Anterior cingulate cortex (tissue), 58 donors: ENCODE data around the gene ATXN7L1.
"Not testable (repeated sequence)": the region's sequence is repeated elsewhere in the genome, so short reads cannot be mapped to it uniquely, and the experiment has no call there.

ENCODE experiments used
- DNase-seq, 58 donors: peaks; one replicate each; lab custom pipeline; 2025; lab: John Stamatoyannopoulos, UW

ATXN7L1 gene

GRCh38 chr7:105600720-105601550 is 275.5 kb downstream of the ATXN7L1 start:
- DNase-seq = no peak

- DNase-seq = no peak
Measured at GRCh38 chr7:105599551-105599950, 276.8 kb downstream of the ATXN7L1 start.

GRCh38 chr7:105599080-105599479 is 277.3 kb downstream of the ATXN7L1 start:
- DNase-seq = not testable (repeated sequence)

GRCh38 chr7:105596866-105597265 is 279.5 kb downstream of the ATXN7L1 start:
- no peak for DNase-seq

- DNase-seq = peak in 1 of 58 donors; percentile 8
Measured at GRCh38 chr7:105594034-105594433, 282.4 kb downstream of the ATXN7L1 start.

- no peak for DNase-seq
Measured at GRCh38 chr7:105591522-105591921, 284.9 kb downstream of the ATXN7L1 start.

GRCh38 chr7:105590793-105591192 is 285.6 kb downstream of the ATXN7L1 start:
- DNase-seq = no peak

- peak in 55 of 58 donors; percentile 6 to 86 (median 69) for DNase-seq
Measured at GRCh38 chr7:105589356-105590077, 286.9 kb downstream of the ATXN7L1 start.

- DNase-seq = no peak
Measured at GRCh38 chr7:105587909-105588635, 288.3 kb downstream of the ATXN7L1 start.

GRCh38 chr7:105585850-105586500 is 290.4 kb downstream of the ATXN7L1 start:
- DNase-seq = no peak

- no peak for DNase-seq
Measured at GRCh38 chr7:105584165-105584564, 292.2 kb downstream of the ATXN7L1 start.

GRCh38 chr7:105583061-105583460 is 293.3 kb downstream of the ATXN7L1 start:
- no peak for DNase-seq

- peak; percentile 9 to 85 (median 64) for DNase-seq
Measured at GRCh38 chr7:105581066-105581811, 295.2 kb downstream of the ATXN7L1 start, which contains the start of gene EFCAB10. EFCAB10 (minus strand) TSS chr7:105581493; CDS start chr7:105581463, 30 bp downstream.

GRCh38 chr7:105580022-105580740 is 296.2 kb downstream of the ATXN7L1 start:
- no peak for DNase-seq

- DNase-seq = no peak
Measured at GRCh38 chr7:105578496-105578895, 297.9 kb downstream of the ATXN7L1 start.

GRCh38 chr7:105577251-105577650 is 299.1 kb downstream of the ATXN7L1 start:
- peak in 1 of 58 donors; percentile 29 for DNase-seq

- no peak for DNase-seq
Measured at GRCh38 chr7:105571891-105572290, 304.5 kb downstream of the ATXN7L1 start.

- DNase-seq = no peak
Measured at GRCh38 chr7:105567821-105568220, 308.6 kb downstream of the ATXN7L1 start.

GRCh38 chr7:105567024-105567423 is 309.4 kb downstream of the ATXN7L1 start:
- DNase-seq = no peak
